Vagina (tissue), 2 donors: Measurements from ENCODE around the gene ERBB4.

ENCODE experiments used
- CTCF ChIP-seq, 3 experiments: fragments of 450-650 bp in 2 of 3; fragments of 200-600 bp in 1 of 3; sonication (generic) in 1 of 3; IDR thresholded peaks; one replicate each; pipeline ENCODE4 v1.5.1; 2017 to 2019; ENCODE audit warnings: antibody characterized with exemption in 3 of 3, mild to moderate bottlenecking in 2 of 3, moderate library complexity in 2 of 3
- POLR2A ChIP-seq, 2 donors: fragments of 450-650 bp; IDR thresholded peaks; one replicate each; pipeline ENCODE4 v1.6.1; 2017; ENCODE audit warnings: antibody characterized with exemption in 2 of 2, mild to moderate bottlenecking in 2 of 2, moderate library complexity in 2 of 2

GRCh38 chr2:211986313-211986712, 552.3 kb downstream of the ERBB4 start:
- TF ChIP-seq CTCF (IDR thresholded peaks at IDR 0.05) (no peak), POLR2A (IDR thresholded peaks at IDR 0.05) (no peak)
